ENCODE data around the gene SSTR3. TPM values are rescaled to one million over a fixed set of nuclear protein-coding genes. Genes with fewer than 3 reads are reported as not detected.
"Not testable (repeated sequence)": the region's sequence is repeated elsewhere in the genome, so short reads cannot be mapped to it uniquely, and the experiment has no call there.

The SSTR3 gene
- total and polyA plus RNA-seq, 4 donors, result 0.19 TPM; not detected in 3

- Histone ChIP-seq H3K27ac (ENCODE audit: low read depth in 1 of 2, low read length in 2 of 2) (no peak overlapping the region), H3K9ac (ENCODE audit: low read depth in 1 of 2, low read length in 2 of 2) (no peak overlapping the region), H3K4me1 (ENCODE audit: control insufficient read depth in 4 of 4, insufficient read depth in 4 of 4, low read length in 3 of 4) (no peaks in the 10 kb centered on the region), H3K4me3 (ENCODE audit: low read depth in 1 of 3, low read length in 3 of 3) (no peak overlapping the region), H3K9me3 (ENCODE audit: control insufficient read depth in 4 of 4, low read length in 3 of 4) (no peaks in the 10 kb centered on the region), H3K27me3 (ENCODE audit: control insufficient read depth in 4 of 4, insufficient read depth in 4 of 4, low read length in 3 of 4) (no peaks in the 10 kb centered on the region), H3K36me3 (ENCODE audit: control insufficient read depth in 4 of 4, insufficient read depth in 3 of 4, low read depth in 1 of 4, low read length in 3 of 4) (no peaks in the 10 kb centered on the region)
- WGBS, result 65% methylated on average over 7 of the region's 7 CpGs
- DNase-seq (ENCODE audit: low spot score), result no peak
- TF ChIP-seq MAX (IDR thresholded peaks at IDR 0.05) (no peak), YY1 (IDR thresholded peaks at IDR 0.05) (no peak), REST (IDR thresholded peaks at IDR 0.05) (no peak), FOXA2 (IDR thresholded peaks at IDR 0.05) (no peak), NR2F2 (IDR thresholded peaks at IDR 0.05) (no peak), SP1 (IDR thresholded peaks at IDR 0.05) (no peak), RAD21 (IDR thresholded peaks at IDR 0.05) (no peak), JUND (IDR thresholded peaks at IDR 0.05) (no peak), EGR1 (IDR thresholded peaks at IDR 0.05; ENCODE audit: low read depth in 2 of 2) (no peak), ATF3 (IDR thresholded peaks at IDR 0.05) (no peak), ZBTB33 (IDR thresholded peaks at IDR 0.05) (no peak)
- TF ChIP-seq, protein P1, sequence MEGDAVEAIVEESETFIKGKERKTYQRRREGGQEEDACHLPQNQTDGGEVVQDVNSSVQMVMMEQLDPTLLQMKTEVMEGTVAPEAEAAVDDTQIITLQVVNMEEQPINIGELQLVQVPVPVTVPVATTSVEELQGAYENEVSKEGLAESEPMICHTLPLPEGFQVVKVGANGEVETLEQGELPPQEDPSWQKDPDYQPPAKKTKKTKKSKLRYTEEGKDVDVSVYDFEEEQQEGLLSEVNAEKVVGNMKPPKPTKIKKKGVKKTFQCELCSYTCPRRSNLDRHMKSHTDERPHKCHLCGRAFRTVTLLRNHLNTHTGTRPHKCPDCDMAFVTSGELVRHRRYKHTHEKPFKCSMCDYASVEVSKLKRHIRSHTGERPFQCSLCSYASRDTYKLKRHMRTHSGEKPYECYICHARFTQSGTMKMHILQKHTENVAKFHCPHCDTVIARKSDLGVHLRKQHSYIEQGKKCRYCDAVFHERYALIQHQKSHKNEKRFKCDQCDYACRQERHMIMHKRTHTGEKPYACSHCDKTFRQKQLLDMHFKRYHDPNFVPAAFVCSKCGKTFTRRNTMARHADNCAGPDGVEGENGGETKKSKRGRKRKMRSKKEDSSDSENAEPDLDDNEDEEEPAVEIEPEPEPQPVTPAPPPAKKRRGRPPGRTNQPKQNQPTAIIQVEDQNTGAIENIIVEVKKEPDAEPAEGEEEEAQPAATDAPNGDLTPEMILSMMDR (IDR thresholded peaks at IDR 0.05; ENCODE audit: low read depth, low read length, missing input control), result no peak
These were observed 40.9 kb upstream of the SSTR3 start for GRCh38 chr22:37253126-37253660.

- not testable (repeated sequence) for H3K27me3 ChIP-seq (ENCODE audit: control insufficient read depth in 4 of 4, insufficient read depth in 4 of 4, low read length in 3 of 4); DNase-seq (ENCODE audit: low spot score); H3K9ac ChIP-seq (ENCODE audit: low read depth in 1 of 2, low read length in 2 of 2)
These were observed 39.6 kb upstream of the SSTR3 start for GRCh38 chr22:37251836-37252235.

More at GRCh38 chr22:37251836-37252235, 39.6 kb upstream of the SSTR3 start:
- H3K4me3 ChIP-seq (ENCODE audit: low read depth in 1 of 3, low read length in 3 of 3); H3K27ac ChIP-seq (ENCODE audit: low read depth in 1 of 2, low read length in 2 of 2); H3K36me3 ChIP-seq (ENCODE audit: control insufficient read depth in 4 of 4, insufficient read depth in 3 of 4, low read depth in 1 of 4, low read length in 3 of 4); H3K4me1 ChIP-seq (ENCODE audit: control insufficient read depth in 4 of 4, insufficient read depth in 4 of 4, low read length in 3 of 4); H3K9me3 ChIP-seq (ENCODE audit: control insufficient read depth in 4 of 4, low read length in 3 of 4): not testable (repeated sequence)
- 85% methylated on average over 8 of the region's 8 CpGs for WGBS

Measured in liver (tissue), 9 donors.